Gastrocnemius medialis (tissue), 4 donors: ENCODE data around the gene TMEM198.

Source experiments
- POLR2A ChIP-seq, 2 donors: fragments of 450-650 bp; IDR thresholded peaks; one replicate each; pipeline ENCODE4 v1.6.1; 2017; ENCODE audit warnings: antibody characterized with exemption in 2 of 2, mild to moderate bottlenecking in 2 of 2, moderate library complexity in 2 of 2
- TF ChIP-seq, protein P1 (sequence below), 5 experiments: fragments of 450-650 bp in 3 of 5; fragments of 200-600 bp in 2 of 5; sonication (generic) in 2 of 5; IDR thresholded peaks in 4 of 5; conservative IDR thresholded peaks in 1 of 5; 1 replicate in 4 of 5; 2 replicates in 1 of 5; pipeline ENCODE4 v1.5.1; 2016 to 2019; ENCODE audit warnings: antibody characterized with exemption in 5 of 5, mild to moderate bottlenecking in 3 of 5, moderate library complexity in 3 of 5

DNA sequence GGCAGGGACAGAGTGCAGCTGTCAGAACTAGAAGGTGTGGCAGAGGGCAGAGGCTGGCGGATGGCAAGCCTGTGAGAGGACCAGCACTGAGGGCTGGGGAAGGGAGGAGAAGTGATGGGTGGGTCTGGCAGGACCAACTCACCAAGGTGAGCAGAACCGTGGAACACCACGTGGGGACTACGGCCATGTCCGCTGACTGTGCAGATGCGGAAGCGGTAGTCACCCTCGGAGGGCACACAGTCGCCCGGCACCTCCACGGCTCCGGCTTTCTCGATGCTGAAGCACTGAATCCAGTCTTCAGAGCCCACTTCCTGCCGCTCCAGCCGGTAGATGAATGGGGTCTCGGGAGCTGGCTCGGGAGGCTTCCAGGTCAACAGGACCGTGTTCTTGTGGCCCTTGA, 23.3 kb downstream of the TMEM198 start:
- TF ChIP-seq POLR2A (IDR thresholded peaks at IDR 0.05) = no peak
- TF ChIP-seq, protein P1, sequence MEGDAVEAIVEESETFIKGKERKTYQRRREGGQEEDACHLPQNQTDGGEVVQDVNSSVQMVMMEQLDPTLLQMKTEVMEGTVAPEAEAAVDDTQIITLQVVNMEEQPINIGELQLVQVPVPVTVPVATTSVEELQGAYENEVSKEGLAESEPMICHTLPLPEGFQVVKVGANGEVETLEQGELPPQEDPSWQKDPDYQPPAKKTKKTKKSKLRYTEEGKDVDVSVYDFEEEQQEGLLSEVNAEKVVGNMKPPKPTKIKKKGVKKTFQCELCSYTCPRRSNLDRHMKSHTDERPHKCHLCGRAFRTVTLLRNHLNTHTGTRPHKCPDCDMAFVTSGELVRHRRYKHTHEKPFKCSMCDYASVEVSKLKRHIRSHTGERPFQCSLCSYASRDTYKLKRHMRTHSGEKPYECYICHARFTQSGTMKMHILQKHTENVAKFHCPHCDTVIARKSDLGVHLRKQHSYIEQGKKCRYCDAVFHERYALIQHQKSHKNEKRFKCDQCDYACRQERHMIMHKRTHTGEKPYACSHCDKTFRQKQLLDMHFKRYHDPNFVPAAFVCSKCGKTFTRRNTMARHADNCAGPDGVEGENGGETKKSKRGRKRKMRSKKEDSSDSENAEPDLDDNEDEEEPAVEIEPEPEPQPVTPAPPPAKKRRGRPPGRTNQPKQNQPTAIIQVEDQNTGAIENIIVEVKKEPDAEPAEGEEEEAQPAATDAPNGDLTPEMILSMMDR (IDR thresholded peaks at IDR 0.05 in 4 of 5, conservative IDR thresholded peaks at IDR 0.05 in 1 of 5) = no peak
